ENCODE data around the gene MYB. TPM values are rescaled to one million over a fixed set of nuclear protein-coding genes. Genes with fewer than 3 reads are reported as not detected.

Gene MYB
- total and polyA plus RNA-seq, 2 of the 4 experiments (the other 2 are of a cell fraction), result 0.44 to 0.90 TPM

GRCh38 chr6:135233686-135234491 is 52.8 kb downstream of the MYB start:
- H3K18ac ChIP-seq (ENCODE audit: low read depth, low read length), result no peak overlapping the region
- no peak overlapping the region for H3K23ac ChIP-seq (ENCODE audit: low read depth, low read length)
- peaks cover 7% of the 10 kb centered on the region for H3K27me3 ChIP-seq (ENCODE audit: control insufficient read depth, insufficient read depth, low read length)
- H3K4ac ChIP-seq (ENCODE audit: low read depth, low read length), result no peak overlapping the region
- DNase-seq (no peak), ATAC-seq (ENCODE audit: low read depth) (0 out of 2 replicates have a peak, but pooled peaks have one; percentile 27)
- no peak overlapping the region for H2BK15ac ChIP-seq (ENCODE audit: low read depth, low read length)
- H4K8ac ChIP-seq (ENCODE audit: low read depth in 2 of 2, low read length in 2 of 2), result no peak overlapping the region
- H4K5ac ChIP-seq (ENCODE audit: low read depth, low read length), result no peak overlapping the region
- intact Hi-C loops (cut with micrococcal nuclease) (no loop called here), in situ Hi-C loops (cut with MboI; ENCODE audit: low sequenced_read_pairs) (no loop called here), dilution Hi-C loops (cut with HindIII; ENCODE audit: low sequenced_read_pairs, unreplicated experiment) (no loop called here)
- H3K4me1 ChIP-seq (ENCODE audit: control insufficient read depth, insufficient read depth, low read length), result no peaks in the 10 kb centered on the region
- WGBS, 2 experiments (ENCODE audit: extremely low coverage in 2 of 2, insufficient read length in 1 of 2), result no CpG with 5 or more reads among the region's 5 CpGs
- no peak overlapping the region for H3K9ac ChIP-seq (ENCODE audit: low read depth, low read length)
- no peaks in the 10 kb centered on the region for H3K9me1 ChIP-seq (ENCODE audit: insufficient read depth, low read length)
- H2BK20ac ChIP-seq (ENCODE audit: low read depth, low read length), result no peak overlapping the region
- no peak overlapping the region for H3K4me2 ChIP-seq (ENCODE audit: low read depth, low read length)
- no peak overlapping the region for H4K91ac ChIP-seq (ENCODE audit: insufficient read depth, low read depth, low read length)
- H3K56ac ChIP-seq (ENCODE audit: extremely low read depth, insufficient read depth, low read length), result no peak overlapping the region
- H2AK9ac ChIP-seq (replicated peaks; ENCODE audit: low read depth, low read length, poor library complexity), result no peak overlapping the region
- H3K4me3 ChIP-seq (ENCODE audit: insufficient read depth, low read depth, low read length), result no peak overlapping the region
- no peak overlapping the region for H2BK120ac ChIP-seq (ENCODE audit: low read depth, low read length)
- H2AK5ac ChIP-seq (ENCODE audit: low read depth, low read length), result no peak overlapping the region
- peak overlapping the region; percentile 49 for H2AFZ ChIP-seq (replicated peaks; ENCODE audit: low read length, poor library complexity)
- no peak overlapping the region for H2BK5ac ChIP-seq (ENCODE audit: low read depth, low read length, poor library complexity, severe bottlenecking)
- H3K79me1 ChIP-seq (ENCODE audit: low read depth in 1 of 2, low read length in 2 of 2), result no peaks in the 10 kb centered on the region
- no peak overlapping the region for H3K14ac ChIP-seq (replicated peaks; ENCODE audit: low read depth, low read length)
- TF ChIP-seq SMC3 (IDR thresholded peaks at IDR 0.05; ENCODE audit: low read depth, low read length), result no peak
- no peak for TF ChIP-seq CEBPB (IDR thresholded peaks at IDR 0.05; ENCODE audit: low read depth, low read length)
- no peak for TF ChIP-seq ELK1 (IDR thresholded peaks at IDR 0.05; ENCODE audit: borderline replicate concordance, low read depth, low read length)
- TF ChIP-seq BHLHE40 (IDR thresholded peaks at IDR 0.05; ENCODE audit: low read depth, low read length), result no peak
- no peak for TF ChIP-seq MAFK (IDR thresholded peaks at IDR 0.05; ENCODE audit: low read depth, low read length)
- TF ChIP-seq USF2 (IDR thresholded peaks at IDR 0.05; ENCODE audit: low read depth, low read length), result no peak
- TF ChIP-seq RFX5 (IDR thresholded peaks at IDR 0.05; ENCODE audit: low read depth, low read length), result no peak
- TF ChIP-seq NFE2L2 (IDR thresholded peaks at IDR 0.05; ENCODE audit: low read depth, low read length), result no peak
- no peak for TF ChIP-seq RAD21 (IDR thresholded peaks at IDR 0.05; ENCODE audit: low read length)
- TF ChIP-seq FOS (IDR thresholded peaks at IDR 0.05; ENCODE audit: low read depth, low read length), result no peak
- no peak for TF ChIP-seq RCOR1 (IDR thresholded peaks at IDR 0.05; ENCODE audit: insufficient replicate concordance, low read length)
- no peak for TF ChIP-seq POLR2A (IDR thresholded peaks at IDR 0.05; ENCODE audit: low read depth, low read length)
- TF ChIP-seq MAZ (IDR thresholded peaks at IDR 0.05; ENCODE audit: borderline replicate concordance, low read depth, low read length), result no peak
- CTCF ChIA-PET, result no interaction called here
- no TSS peak for BruUV-seq (replicated peaks)
- no peak overlapping the region for H3K27ac ChIP-seq (ENCODE audit: insufficient read depth, low read length)
- POLR2A ChIA-PET (ENCODE audit: unreplicated experiment), result no interaction called here
- no peaks in the 10 kb centered on the region for H3K9me3 ChIP-seq (ENCODE audit: control insufficient read depth, insufficient read depth, low read length)
- no peaks in the 10 kb centered on the region for H3K36me3 ChIP-seq (ENCODE audit: control insufficient read depth, insufficient read depth, low read length)
- H4K20me1 ChIP-seq (ENCODE audit: insufficient read depth, low read length), result no peaks in the 10 kb centered on the region

Measured in IMR-90 (cell line).